Endodermal cell (in vitro differentiated cells): ENCODE measurements around the gene RNF144A. TPM values are rescaled to one million over a fixed set of nuclear protein-coding genes. Genes with fewer than 3 reads are reported as not detected.

ENCODE experiments used
- DNase-seq: peaks from one replicate; pipeline ENCODE4 v3.0.0-alpha.2; 2017
- H3K27ac ChIP-seq: 2 replicates; pipeline ENCODE4 v1.5.1; 2013; ENCODE audit warnings: mild to moderate bottlenecking, low read depth, low read length, moderate library complexity
- H3K27me3 ChIP-seq: 2 replicates; pipeline ENCODE4 v1.6.1; 2013; ENCODE audit warnings: mild to moderate bottlenecking, low read length, moderate library complexity; ENCODE audit not compliant: insufficient read depth, control insufficient read depth, poor library complexity, severe bottlenecking
- H3K36me3 ChIP-seq: 2 replicates; pipeline ENCODE4 v1.7.0; 2013; ENCODE audit warnings: mild to moderate bottlenecking, low read length, moderate library complexity; ENCODE audit not compliant: control insufficient read depth, insufficient read depth
- H3K4me1 ChIP-seq: one replicate; pipeline ENCODE4 v1.7.0; 2013; ENCODE audit warnings: low read length; ENCODE audit not compliant: control insufficient read depth, insufficient read depth
- H3K4me3 ChIP-seq: 2 replicates; pipeline ENCODE4 v1.5.1; 2013; ENCODE audit warnings: mild to moderate bottlenecking, low read length, moderate library complexity
- H3K9ac ChIP-seq: 2 replicates; pipeline ENCODE4 v1.6.1; 2013; ENCODE audit warnings: mild to moderate bottlenecking, low read length, moderate library complexity; ENCODE audit not compliant: poor library complexity, severe bottlenecking; ENCODE audit errors: extremely low read depth
- H3K9me3 ChIP-seq: 2 replicates; pipeline ENCODE4 v1.6.1; 2013; ENCODE audit warnings: mild to moderate bottlenecking, low read length, moderate library complexity; ENCODE audit not compliant: control insufficient read depth
- H3K27ac Mint-ChIP-seq: 2 replicates; pipeline ENCODE4 v1.8.0; 2020; ENCODE audit warnings: mixed read lengths
- H3K27me3 Mint-ChIP-seq: 2 replicates; pipeline ENCODE4 v1.8.0; 2021; ENCODE audit warnings: mild to moderate bottlenecking, mixed read lengths; ENCODE audit not compliant: insufficient read depth
- H3K36me3 Mint-ChIP-seq: 2 replicates; pipeline ENCODE4 v1.8.0; 2020; ENCODE audit warnings: low read depth, mixed read lengths
- H3K4me1 Mint-ChIP-seq: 2 replicates; pipeline ENCODE4 v1.8.0; 2020; ENCODE audit warnings: mixed read lengths
- H3K4me3 Mint-ChIP-seq: 2 replicates; pipeline ENCODE4 v1.8.0; 2020; ENCODE audit warnings: mild to moderate bottlenecking, moderate library complexity, mixed read lengths
- H3K9me3 Mint-ChIP-seq: 2 replicates; pipeline ENCODE4 v1.8.0; 2020; ENCODE audit warnings: mild to moderate bottlenecking, mixed read lengths
- CTCF ChIP-seq: fragments of 200-600 bp; sonication (generic); conservative IDR thresholded peaks from 2 replicates; pipeline ENCODE4 v1.5.0; 2021; ENCODE audit warnings: antibody characterized with exemption, mild to moderate bottlenecking
- WGBS, 2 experiments: methylation state at CpG; one replicate each; pipeline versions ENCODE4 v1.1.5 to v1.1.7; 2013; ENCODE audit warnings: missing lambda C conversion rate in 2 of 2, mixed read lengths in 1 of 2; ENCODE audit not compliant: insufficient coverage in 1 of 2, insufficient read length in 1 of 2; 5-methylcytosine and 5-hydroxymethylcytosine counted together
- total RNA-seq, 2 donors: library from RNA; stranded (reverse); fragmentation: NEBNext Ultra II Directional in 1 of 2; extraction: Animal tissue kit (Norgen Biotek cat#: 25700) in 1 of 2; gene quantifications; 2 replicates in 1 of 2; 3 replicates in 1 of 2; pipeline ENCODE4 v1.2.1, GENCODE V29; 2021

The RNF144A gene
- total RNA-seq, 2 donors from 2014 or later = 12.4 to 26.0 TPM

GRCh38 chr2:6952101-6952500, 34.9 kb downstream of the RNF144A start:
- no peak overlapping the region for H3K27ac Mint-ChIP-seq

GRCh38 chr2:6954586-6954985, 37.4 kb downstream of the RNF144A start:
- Histone ChIP-seq H3K9me3 (no peaks in the 10 kb centered on the region), H3K27ac (no peak overlapping the region), H3K9ac (no peak overlapping the region), H3K4me3 (no peak overlapping the region), H3K27me3 (no peaks in the 10 kb centered on the region), H3K36me3 (no peaks in the 10 kb centered on the region), H3K4me1 (peaks cover 7% of the 10 kb centered on the region)
- TF ChIP-seq CTCF = no peak
- no peaks in the 10 kb centered on the region for H3K36me3 Mint-ChIP-seq
- no peak overlapping the region for H3K27ac Mint-ChIP-seq
- no peak overlapping the region for H3K4me3 Mint-ChIP-seq
- H3K9me3 Mint-ChIP-seq = no peaks in the 10 kb centered on the region
- peaks cover 3% of the 10 kb centered on the region for H3K4me1 Mint-ChIP-seq
- DNase-seq = no peak
- H3K27me3 Mint-ChIP-seq = no peaks in the 10 kb centered on the region
- WGBS, 2 experiments = 77 to 95% methylated on average over 2 to 3 of the region's 4 CpGs

More at GRCh38 chr2:6952101-6952500, 34.9 kb downstream of the RNF144A start:
- Histone ChIP-seq H3K4me1 (peaks cover 7% of the 10 kb centered on the region), H3K9ac (no peak overlapping the region), H3K4me3 (no peak overlapping the region), H3K27me3 (no peaks in the 10 kb centered on the region), H3K36me3 (no peaks in the 10 kb centered on the region), H3K27ac (no peak overlapping the region), H3K9me3 (no peaks in the 10 kb centered on the region)
- WGBS, 2 experiments = 78 to 83% methylated on average over 2 to 3 of the region's 3 CpGs
- H3K27me3 Mint-ChIP-seq = no peaks in the 10 kb centered on the region
- H3K4me3 Mint-ChIP-seq = no peak overlapping the region
- H3K36me3 Mint-ChIP-seq = no peaks in the 10 kb centered on the region
- H3K4me1 Mint-ChIP-seq = peaks cover 3% of the 10 kb centered on the region
- no peak for TF ChIP-seq CTCF
- no peak for DNase-seq
- H3K9me3 Mint-ChIP-seq = no peaks in the 10 kb centered on the region

- H3K27me3 ChIP-seq = no peaks in the 10 kb centered on the region
- no peak overlapping the region for H3K4me3 Mint-ChIP-seq
- no peak overlapping the region for H3K4me3 ChIP-seq
- WGBS, 2 experiments = 88 to 92% methylated on average over 1 to 2 of the region's 2 CpGs
- H3K27me3 Mint-ChIP-seq = no peaks in the 10 kb centered on the region
- no peaks in the 10 kb centered on the region for H3K36me3 Mint-ChIP-seq
- H3K9ac ChIP-seq = no peak overlapping the region
- peaks cover 8% of the 10 kb centered on the region for H3K4me1 Mint-ChIP-seq
- H3K4me1 ChIP-seq = peaks cover 7% of the 10 kb centered on the region
- peak overlapping the region; percentile 31 for H3K27ac Mint-ChIP-seq
- H3K27ac ChIP-seq = no peak overlapping the region
- H3K9me3 Mint-ChIP-seq = no peaks in the 10 kb centered on the region
- TF ChIP-seq CTCF = no peak
- H3K9me3 ChIP-seq = no peaks in the 10 kb centered on the region
- no peak for DNase-seq
- H3K36me3 ChIP-seq = no peaks in the 10 kb centered on the region
Observed at GRCh38 chr2:6955511-6956136, 38.4 kb downstream of the RNF144A start.
